ENCODE measurements around the gene PDAP1. TPM values are rescaled to one million over a fixed set of nuclear protein-coding genes. Genes with fewer than 3 reads are reported as not detected.

PDAP1 gene
- total and polyA plus RNA-seq, 2 of the 13 experiments (the other 11 are each of a cell fraction or from before 2014, with no cell fraction given), result 13.0 to 100 TPM

DNA sequence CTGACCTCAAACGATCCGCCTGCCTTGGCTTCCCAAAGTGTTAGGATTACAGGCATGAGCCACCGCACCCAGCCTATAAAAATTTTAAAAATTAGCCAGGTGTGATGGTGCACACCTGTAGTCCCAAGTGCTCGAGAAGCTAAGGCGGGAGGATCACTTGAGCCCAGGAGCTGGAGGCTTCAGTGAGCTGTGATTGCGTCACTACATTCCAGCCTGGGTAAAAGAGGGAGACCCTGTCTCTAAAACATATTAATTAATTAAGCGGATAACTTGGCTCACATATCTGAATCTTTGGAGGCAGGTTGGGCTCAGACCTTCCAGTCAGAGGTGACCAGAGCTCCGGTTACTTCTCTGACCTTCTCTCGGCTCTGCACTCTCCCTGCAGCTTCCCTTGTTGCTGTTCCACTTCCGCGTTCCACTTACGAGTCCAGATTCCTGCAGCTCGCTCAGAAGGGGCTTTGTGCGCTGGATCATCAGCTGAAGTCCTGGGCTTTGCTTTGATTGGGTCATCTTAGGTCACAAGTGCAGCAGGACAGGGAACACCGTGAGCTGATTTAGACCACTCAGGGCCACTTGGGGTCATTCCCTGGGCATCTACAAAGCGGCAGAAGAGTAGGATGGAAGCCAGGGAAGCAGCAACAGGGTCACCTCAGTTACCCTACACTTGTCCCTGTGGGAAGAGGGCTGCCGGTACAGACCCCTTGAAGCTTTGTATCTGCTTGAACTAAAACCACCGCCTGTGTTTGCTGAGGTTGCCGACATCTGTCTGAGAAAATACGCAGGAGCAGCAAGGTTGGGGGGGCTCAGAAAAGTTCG lies 35.9 kb downstream of the PDAP1 start (continued):
- TF ChIP-seq ZNF781 (CRISPR knock-in tag; IDR thresholded peaks at IDR 0.05; ENCODE audit: borderline replicate concordance, not compliant biosample characterization) (no peak), MAF1 (CRISPR knock-in tag; IDR thresholded peaks at IDR 0.05; ENCODE audit: borderline replicate concordance) (no peak), HIVEP1 (CRISPR knock-in tag; IDR thresholded peaks at IDR 0.05) (0 out of 2 replicates have a peak, but pooled peaks have one; percentile 38), ZNF350 (CRISPR knock-in tag; IDR thresholded peaks at IDR 0.05; ENCODE audit: borderline replicate concordance, low read depth) (peak; percentile 83; the same call in 1 of the 2 replicates), PPARG (CRISPR knock-in tag; conservative IDR thresholded peaks at IDR 0.05) (0 out of 2 replicates have a peak, but pooled peaks have one; percentile 63), FOXO1 (CRISPR knock-in tag; IDR thresholded peaks at IDR 0.05) (peak; percentile 63; the same call in 1 of the 2 replicates), TFE3 (CRISPR knock-in tag; IDR thresholded peaks at IDR 0.05) (peak; percentile 64), HMG20B (CRISPR knock-in tag; conservative IDR thresholded peaks at IDR 0.05) (peak; percentile 85), XRCC5 (optimal IDR thresholded peaks at IDR 0.05; ENCODE audit: low read length) (peak; percentile 79), KAT8 (CRISPR knock-in tag; IDR thresholded peaks at IDR 0.05) (peak; percentile 88), HNF4G (IDR thresholded peaks at IDR 0.05; ENCODE audit: borderline replicate concordance, low read depth, low read length) (peak; percentile 61), HNF4G (CRISPR knock-in tag; IDR thresholded peaks at IDR 0.05; ENCODE audit: borderline replicate concordance, low read depth) (peak; percentile 58; the same call in 1 of the 2 replicates), SRF (IDR thresholded peaks at IDR 0.05; ENCODE audit: low read depth, low read length) (no peak), CBX5 (CRISPR knock-in tag; IDR thresholded peaks at IDR 0.05; ENCODE audit: borderline replicate concordance) (peak; percentile 79; the same call in 1 of the 2 replicates), ZNF138 (CRISPR knock-in tag; IDR thresholded peaks at IDR 0.05; ENCODE audit: low read depth) (no peak), MNT (IDR thresholded peaks at IDR 0.05) (peak; percentile 38; the same call in 1 of the 2 replicates), ZNF263 (CRISPR knock-in tag; IDR thresholded peaks at IDR 0.05) (0 out of 2 replicates have a peak, but pooled peaks have one; percentile 25)
- TF ChIP-seq, protein P1, sequence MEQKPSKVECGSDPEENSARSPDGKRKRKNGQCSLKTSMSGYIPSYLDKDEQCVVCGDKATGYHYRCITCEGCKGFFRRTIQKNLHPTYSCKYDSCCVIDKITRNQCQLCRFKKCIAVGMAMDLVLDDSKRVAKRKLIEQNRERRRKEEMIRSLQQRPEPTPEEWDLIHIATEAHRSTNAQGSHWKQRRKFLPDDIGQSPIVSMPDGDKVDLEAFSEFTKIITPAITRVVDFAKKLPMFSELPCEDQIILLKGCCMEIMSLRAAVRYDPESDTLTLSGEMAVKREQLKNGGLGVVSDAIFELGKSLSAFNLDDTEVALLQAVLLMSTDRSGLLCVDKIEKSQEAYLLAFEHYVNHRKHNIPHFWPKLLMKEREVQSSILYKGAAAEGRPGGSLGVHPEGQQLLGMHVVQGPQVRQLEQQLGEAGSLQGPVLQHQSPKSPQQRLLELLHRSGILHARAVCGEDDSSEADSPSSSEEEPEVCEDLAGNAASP (CRISPR knock-in tag; IDR thresholded peaks at IDR 0.05; ENCODE audit: borderline replicate concordance), result peak; percentile 100
- TF ChIP-seq, protein P2, sequence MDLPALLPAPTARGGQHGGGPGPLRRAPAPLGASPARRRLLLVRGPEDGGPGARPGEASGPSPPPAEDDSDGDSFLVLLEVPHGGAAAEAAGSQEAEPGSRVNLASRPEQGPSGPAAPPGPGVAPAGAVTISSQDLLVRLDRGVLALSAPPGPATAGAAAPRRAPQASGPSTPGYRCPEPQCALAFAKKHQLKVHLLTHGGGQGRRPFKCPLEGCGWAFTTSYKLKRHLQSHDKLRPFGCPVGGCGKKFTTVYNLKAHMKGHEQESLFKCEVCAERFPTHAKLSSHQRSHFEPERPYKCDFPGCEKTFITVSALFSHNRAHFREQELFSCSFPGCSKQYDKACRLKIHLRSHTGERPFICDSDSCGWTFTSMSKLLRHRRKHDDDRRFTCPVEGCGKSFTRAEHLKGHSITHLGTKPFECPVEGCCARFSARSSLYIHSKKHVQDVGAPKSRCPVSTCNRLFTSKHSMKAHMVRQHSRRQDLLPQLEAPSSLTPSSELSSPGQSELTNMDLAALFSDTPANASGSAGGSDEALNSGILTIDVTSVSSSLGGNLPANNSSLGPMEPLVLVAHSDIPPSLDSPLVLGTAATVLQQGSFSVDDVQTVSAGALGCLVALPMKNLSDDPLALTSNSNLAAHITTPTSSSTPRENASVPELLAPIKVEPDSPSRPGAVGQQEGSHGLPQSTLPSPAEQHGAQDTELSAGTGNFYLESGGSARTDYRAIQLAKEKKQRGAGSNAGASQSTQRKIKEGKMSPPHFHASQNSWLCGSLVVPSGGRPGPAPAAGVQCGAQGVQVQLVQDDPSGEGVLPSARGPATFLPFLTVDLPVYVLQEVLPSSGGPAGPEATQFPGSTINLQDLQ (CRISPR knock-in tag; IDR thresholded peaks at IDR 0.05), result no peak
- TF ChIP-seq, protein P3, sequence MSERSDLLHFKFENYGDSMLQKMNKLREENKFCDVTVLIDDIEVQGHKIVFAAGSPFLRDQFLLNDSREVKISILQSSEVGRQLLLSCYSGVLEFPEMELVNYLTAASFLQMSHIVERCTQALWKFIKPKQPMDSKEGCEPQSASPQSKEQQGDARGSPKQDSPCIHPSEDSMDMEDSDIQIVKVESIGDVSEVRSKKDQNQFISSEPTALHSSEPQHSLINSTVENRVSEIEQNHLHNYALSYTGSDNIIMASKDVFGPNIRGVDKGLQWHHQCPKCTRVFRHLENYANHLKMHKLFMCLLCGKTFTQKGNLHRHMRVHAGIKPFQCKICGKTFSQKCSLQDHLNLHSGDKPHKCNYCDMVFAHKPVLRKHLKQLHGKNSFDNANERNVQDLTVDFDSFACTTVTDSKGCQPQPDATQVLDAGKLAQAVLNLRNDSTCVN (CRISPR knock-in tag; IDR thresholded peaks at IDR 0.05; ENCODE audit: borderline replicate concordance), result peak; percentile 59; the same call in 1 of the 2 replicates
